IgD-negative memory B cell (primary cell): ENCODE results near the gene E2F6. TPM values are rescaled to one million over a fixed set of nuclear protein-coding genes. Genes with fewer than 3 reads are reported as not detected.
"Not testable (repeated sequence)": the region's sequence is repeated elsewhere in the genome, so short reads cannot be mapped to it uniquely, and the experiment has no call there.

ENCODE experiments used
- H3K27ac Mint-ChIP-seq, 3 donors: one replicate each; pipeline ENCODE4 v1.8.0; 2020 to 2022; ENCODE audit warnings: mild to moderate bottlenecking in 3 of 3, mixed read lengths in 3 of 3, moderate library complexity in 1 of 3
- H3K27me3 Mint-ChIP-seq: one replicate; pipeline ENCODE4 v1.8.0; 2021; ENCODE audit warnings: mixed read lengths
- H3K36me3 Mint-ChIP-seq: one replicate; pipeline ENCODE4 v1.8.0; 2020; ENCODE audit warnings: mild to moderate bottlenecking, mixed read lengths
- H3K4me1 Mint-ChIP-seq, 3 donors: one replicate each; pipeline ENCODE4 v1.8.0; 2020 to 2022; ENCODE audit warnings: mixed read lengths in 3 of 3, mild to moderate bottlenecking in 1 of 3
- H3K4me3 Mint-ChIP-seq, 4 donors: one replicate each; pipeline ENCODE4 v1.8.0; 2020 to 2022; ENCODE audit warnings: mild to moderate bottlenecking in 4 of 4, mixed read lengths in 4 of 4, moderate library complexity in 3 of 4
- H3K9me3 Mint-ChIP-seq, 3 donors: one replicate each; pipeline ENCODE4 v1.8.0; 2020 to 2021; ENCODE audit warnings: mixed read lengths in 3 of 3, mild to moderate bottlenecking in 1 of 3
- polyA plus RNA-seq: library from polyadenylated mRNA; unstranded; fragments of 300-500 nt; fragmentation: Illumina TruSeq; gene quantifications from one replicate; pipeline ENCODE4 v1.2.3, GENCODE V29; 2021

The E2F6 gene
- polyA plus RNA-seq, 1 donor from 2014 or later = 4.4 TPM

DNA sequence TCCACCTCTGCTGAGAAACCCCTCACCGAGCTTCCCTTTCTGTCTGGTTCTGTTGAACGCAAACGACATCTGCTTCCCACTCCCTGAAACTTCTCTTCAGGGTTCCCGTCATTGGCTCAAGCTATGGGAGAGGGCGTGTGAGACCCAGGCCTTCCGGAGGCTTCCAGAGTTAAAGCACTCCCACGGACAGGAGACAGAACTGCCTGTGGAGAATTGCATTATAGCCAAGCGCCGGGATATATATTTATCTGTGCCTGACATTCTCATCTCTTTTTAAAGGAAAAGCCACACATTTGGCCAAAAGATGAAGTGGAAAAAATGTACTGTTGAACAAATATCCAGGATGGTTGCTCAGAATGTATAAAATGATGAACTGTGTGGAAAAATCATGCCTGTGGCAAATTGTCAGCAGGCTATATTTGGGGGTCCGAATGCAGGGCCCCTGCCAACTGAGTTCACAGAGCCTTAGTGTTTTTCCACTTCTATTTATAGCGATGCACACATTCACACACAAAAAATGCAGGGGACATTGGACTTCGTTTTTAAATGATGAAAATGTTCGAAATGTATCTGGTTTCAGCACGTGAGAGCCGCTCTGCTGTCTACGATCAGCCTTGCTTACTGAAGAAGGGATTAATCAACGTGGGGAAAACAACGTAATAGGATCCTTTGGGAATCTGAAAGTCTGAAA lies 59.5 kb downstream of the E2F6 start:
- peaks cover 0 to 2% (median 0%) of the 10 kb centered on the region in 3 donors for H3K4me1 Mint-ChIP-seq
- no peak overlapping the region for H3K4me3 Mint-ChIP-seq
- H3K36me3 Mint-ChIP-seq = no peaks in the 10 kb centered on the region
- H3K27ac Mint-ChIP-seq = no peak overlapping the region
- peaks cover 10% of the 10 kb centered on the region for H3K27me3 Mint-ChIP-seq
- no peaks in the 10 kb centered on the region for H3K9me3 Mint-ChIP-seq

GRCh38 chr2:11405599-11406266 lies 60.2 kb downstream of the E2F6 start:
- Mint-ChIP-seq H3K4me1 (peaks cover 0 to 2% (median 0%) of the 10 kb centered on the region in 3 donors), H3K27me3 (peaks cover 10% of the 10 kb centered on the region), H3K36me3 (no peaks in the 10 kb centered on the region), H3K27ac (no peak overlapping the region), H3K4me3 (no peak overlapping the region), H3K9me3 (no peaks in the 10 kb centered on the region)

DNA sequence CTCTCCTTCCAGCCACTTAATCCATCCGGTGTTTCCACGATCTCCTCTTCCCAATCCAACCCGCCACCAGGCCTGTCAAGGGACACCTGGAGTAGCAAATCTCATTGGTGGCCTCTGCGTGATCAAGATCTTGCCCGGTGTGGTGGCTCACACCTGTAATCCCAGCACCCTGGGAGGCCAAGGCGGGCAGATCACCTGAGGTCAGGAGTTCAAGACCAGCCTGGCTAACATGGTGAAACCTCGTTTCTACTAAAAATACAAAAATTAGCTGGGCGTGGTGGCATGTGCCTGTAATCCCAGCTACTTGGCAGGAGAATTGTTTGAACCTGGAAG lies 60.9 kb downstream of the E2F6 start:
- not testable (repeated sequence) for H3K4me1 Mint-ChIP-seq, H3K27me3 Mint-ChIP-seq, H3K36me3 Mint-ChIP-seq, H3K4me3 Mint-ChIP-seq, H3K9me3 Mint-ChIP-seq
- H3K27ac Mint-ChIP-seq = peak overlapping the region in 1 of 3 donors; percentile 81

DNA sequence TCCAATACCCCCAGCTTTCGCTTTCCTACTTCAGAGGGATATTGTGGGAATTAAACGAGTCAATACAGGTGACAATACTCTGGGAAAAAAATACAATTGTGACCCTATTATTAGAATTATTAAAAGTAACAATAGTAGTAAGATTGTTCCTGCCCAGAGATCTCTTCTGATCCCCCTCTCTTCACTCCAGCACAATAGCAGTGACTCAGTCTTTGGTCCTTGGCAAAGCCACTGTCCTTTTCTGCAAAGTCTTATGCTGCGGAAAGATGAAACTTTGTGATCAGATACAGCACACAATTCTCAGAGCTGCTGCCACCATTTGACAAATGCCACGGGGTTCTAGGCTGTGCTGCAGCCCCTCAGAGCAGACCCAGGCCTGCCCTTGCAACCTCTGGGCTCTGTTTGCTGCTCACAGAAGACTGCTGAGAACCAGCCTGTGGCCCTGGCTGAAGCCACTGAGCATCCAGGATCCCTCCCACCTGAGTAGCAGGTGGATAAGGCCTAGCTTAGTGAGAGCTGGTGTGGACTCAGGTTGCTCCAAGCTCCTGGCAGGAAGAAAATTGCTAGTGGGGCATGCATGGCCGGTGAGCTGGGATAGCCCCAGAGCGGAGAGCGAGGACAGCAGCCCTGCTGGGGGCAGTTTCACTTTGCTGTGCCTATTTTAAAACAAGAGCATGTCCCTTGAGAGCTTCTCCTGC lies 61.4 kb downstream of the E2F6 start:
- no peaks in the 10 kb centered on the region for H3K36me3 Mint-ChIP-seq

DNA sequence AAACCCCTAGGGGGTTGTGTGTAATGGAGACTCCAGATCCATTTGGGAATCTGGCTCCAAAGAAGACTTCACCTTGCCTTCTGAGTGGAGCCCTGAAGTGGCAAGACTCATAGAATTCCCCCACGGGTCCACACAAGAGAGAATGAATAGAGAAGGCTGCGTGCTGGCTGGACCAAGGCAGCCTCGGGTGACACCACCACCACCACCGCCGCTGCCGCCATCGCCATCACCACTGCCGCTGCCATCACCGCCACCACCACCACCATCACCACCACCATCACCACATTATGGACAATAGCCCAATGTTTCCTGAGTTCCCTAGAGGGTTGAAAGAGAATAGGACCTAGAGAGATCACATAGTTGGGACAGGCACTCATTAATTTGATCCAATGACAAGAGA lies 63.5 kb downstream of the E2F6 start:
- Mint-ChIP-seq H3K9me3 (no peaks in the 10 kb centered on the region), H3K36me3 (no peaks in the 10 kb centered on the region)

More for the DNA sequence above, 61.4 kb downstream of the E2F6 start:
- Mint-ChIP-seq H3K9me3 (no peaks in the 10 kb centered on the region), H3K27me3 (peaks cover 6% of the 10 kb centered on the region), H3K27ac (no peak overlapping the region), H3K4me1 (peaks cover 0 to 2% (median 0%) of the 10 kb centered on the region in 3 donors), H3K4me3 (no peak overlapping the region)

DNA sequence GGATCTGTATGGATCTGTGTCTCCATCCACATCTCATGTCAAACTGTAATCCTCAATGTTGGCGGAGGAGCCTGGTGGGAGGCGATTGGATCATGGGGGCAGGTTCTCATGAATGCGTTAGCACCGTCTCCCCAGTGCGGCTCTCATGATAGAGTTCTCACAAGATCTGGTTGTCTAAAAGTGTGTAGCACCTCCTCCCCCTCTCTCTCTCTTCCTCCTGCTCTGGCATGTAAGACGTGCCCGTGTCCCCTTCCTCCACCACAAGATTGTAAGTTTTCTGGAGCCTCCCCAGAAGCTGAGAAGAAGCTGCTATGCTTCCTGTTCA lies 66.6 kb downstream of the E2F6 start:
- Mint-ChIP-seq H3K4me3 (no peak overlapping the region), H3K36me3 (no peaks in the 10 kb centered on the region), H3K27me3 (peaks cover 4% of the 10 kb centered on the region), H3K27ac (no peak overlapping the region), H3K9me3 (no peaks in the 10 kb centered on the region), H3K4me1 (peaks cover 0 to 2% (median 0%) of the 10 kb centered on the region in 3 donors)

More for the DNA sequence above, 63.5 kb downstream of the E2F6 start:
- no peak overlapping the region for H3K27ac Mint-ChIP-seq
- H3K4me1 Mint-ChIP-seq = peaks cover 0 to 2% (median 0%) of the 10 kb centered on the region in 3 donors
- H3K27me3 Mint-ChIP-seq = peaks cover 6% of the 10 kb centered on the region
- no peak overlapping the region for H3K4me3 Mint-ChIP-seq

GRCh38 chr2:11398750-11399437 lies 67.1 kb downstream of the E2F6 start:
- Mint-ChIP-seq H3K4me1 (peaks cover 0 to under 1% (median 0%) of the 10 kb centered on the region in 3 donors), H3K27me3 (peaks cover under 1% of the 10 kb centered on the region), H3K36me3 (no peaks in the 10 kb centered on the region), H3K27ac (no peak overlapping the region), H3K4me3 (no peak overlapping the region), H3K9me3 (no peaks in the 10 kb centered on the region)

GRCh38 chr2:11397513-11397912 lies 68.4 kb downstream of the E2F6 start:
- no peaks in the 10 kb centered on the region for H3K36me3 Mint-ChIP-seq
- no peaks in the 10 kb centered on the region for H3K4me1 Mint-ChIP-seq
- no peak overlapping the region for H3K4me3 Mint-ChIP-seq
- H3K27ac Mint-ChIP-seq = no peak overlapping the region
- H3K9me3 Mint-ChIP-seq = no peaks in the 10 kb centered on the region
- H3K27me3 Mint-ChIP-seq = no peaks in the 10 kb centered on the region

- no peaks in the 10 kb centered on the region for H3K27me3 Mint-ChIP-seq
- no peaks in the 10 kb centered on the region for H3K4me1 Mint-ChIP-seq
- H3K9me3 Mint-ChIP-seq = no peaks in the 10 kb centered on the region
- H3K27ac Mint-ChIP-seq = no peak overlapping the region
- no peaks in the 10 kb centered on the region for H3K36me3 Mint-ChIP-seq
- no peak overlapping the region for H3K4me3 Mint-ChIP-seq
Observed at GRCh38 chr2:11396467-11397445, 69.2 kb downstream of the E2F6 start.

DNA sequence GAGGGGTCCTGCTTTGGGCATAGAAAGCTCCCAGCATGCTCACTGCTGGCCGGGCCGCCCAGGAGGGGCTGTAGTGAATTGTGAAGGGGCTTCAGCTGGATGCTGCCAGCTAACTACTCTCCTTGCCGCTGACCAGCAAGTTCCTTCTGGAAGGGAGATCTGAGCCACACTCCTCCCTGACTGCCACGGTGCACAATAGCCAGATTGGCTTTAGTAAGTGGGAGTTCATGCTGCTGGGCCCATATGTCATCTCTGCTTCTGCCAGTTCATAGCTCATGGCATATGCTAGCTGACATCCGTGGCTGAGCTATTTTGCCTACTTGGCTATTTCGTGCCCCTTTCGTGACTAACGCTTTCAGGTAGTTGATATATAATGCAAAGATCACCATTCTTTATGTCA lies 69.9 kb downstream of the E2F6 start:
- Mint-ChIP-seq H3K27me3 (no peaks in the 10 kb centered on the region), H3K36me3 (no peaks in the 10 kb centered on the region), H3K9me3 (no peaks in the 10 kb centered on the region), H3K27ac (no peak overlapping the region), H3K4me1 (no peaks in the 10 kb centered on the region), H3K4me3 (no peak overlapping the region)

DNA sequence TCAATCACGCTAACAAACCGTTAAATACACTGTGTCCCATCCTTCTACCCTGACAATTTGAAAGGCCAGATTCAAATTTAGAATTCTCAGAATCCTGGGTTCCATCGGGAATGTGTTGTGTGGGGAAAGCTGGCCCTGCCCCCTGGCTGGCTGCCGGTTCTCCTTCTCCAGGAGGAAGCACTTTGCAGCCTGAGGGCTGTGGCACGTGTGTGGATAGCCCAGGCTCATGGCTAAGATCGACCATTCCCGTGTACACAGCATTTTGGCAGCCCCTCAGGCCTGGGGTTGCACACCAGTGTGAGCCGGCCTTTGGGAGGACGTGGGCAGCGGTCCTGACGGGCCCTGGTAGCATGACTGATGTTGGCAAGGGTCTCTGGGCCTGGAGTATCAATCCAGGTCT lies 70.6 kb downstream of the E2F6 start:
- no peaks in the 10 kb centered on the region for H3K9me3 Mint-ChIP-seq

More for the DNA sequence above, 70.6 kb downstream of the E2F6 start:
- H3K27me3 Mint-ChIP-seq = no peaks in the 10 kb centered on the region
- no peaks in the 10 kb centered on the region for H3K4me1 Mint-ChIP-seq
- no peak overlapping the region for H3K4me3 Mint-ChIP-seq
- H3K27ac Mint-ChIP-seq = no peak overlapping the region
- no peaks in the 10 kb centered on the region for H3K36me3 Mint-ChIP-seq
